ENCODE measurements around the gene PIANP.
A peak's percentile ranks its signal among the peaks of the same experiment; 100 is the strongest.
"Not testable (repeated sequence)": the region's sequence is repeated elsewhere in the genome, so short reads cannot be mapped to it uniquely, and the experiment has no call there.

The PIANP gene

DNA sequence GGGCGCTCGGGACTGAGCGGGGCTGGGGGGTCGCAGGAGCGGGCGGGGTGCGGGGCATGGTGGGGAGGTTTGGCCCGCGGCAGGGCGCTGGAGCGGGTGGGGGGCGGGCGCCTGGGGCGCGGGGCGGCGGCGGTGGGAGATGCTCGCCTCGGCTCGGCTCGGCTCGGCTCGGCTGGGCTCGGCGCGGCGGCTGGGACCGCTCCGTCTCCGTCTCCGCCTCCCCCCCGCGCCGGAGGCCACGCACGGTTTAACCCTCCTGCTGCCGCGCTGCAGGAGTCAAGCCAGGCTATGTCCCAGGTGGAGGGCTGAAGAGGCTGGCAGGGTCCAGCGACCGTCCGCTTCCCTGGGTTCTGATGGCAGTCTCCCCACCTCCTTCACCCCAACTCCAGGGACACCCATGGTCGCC, at the start of gene PIANP:
Gene PIANP (minus strand): TSS at position 170 of the 406 bp plus-strand sequence. CDS start 2,754 bp downstream, outside the sequence.
- peak; percentile 52 to 62 for DNase-seq

- no peak for DNase-seq
Measured at GRCh38 chr12:6748761-6749160, 48.1 kb upstream of the PIANP start.

- DNase-seq: no peak
Measured at GRCh38 chr12:6747216-6747615, 46.6 kb upstream of the PIANP start.

DNA sequence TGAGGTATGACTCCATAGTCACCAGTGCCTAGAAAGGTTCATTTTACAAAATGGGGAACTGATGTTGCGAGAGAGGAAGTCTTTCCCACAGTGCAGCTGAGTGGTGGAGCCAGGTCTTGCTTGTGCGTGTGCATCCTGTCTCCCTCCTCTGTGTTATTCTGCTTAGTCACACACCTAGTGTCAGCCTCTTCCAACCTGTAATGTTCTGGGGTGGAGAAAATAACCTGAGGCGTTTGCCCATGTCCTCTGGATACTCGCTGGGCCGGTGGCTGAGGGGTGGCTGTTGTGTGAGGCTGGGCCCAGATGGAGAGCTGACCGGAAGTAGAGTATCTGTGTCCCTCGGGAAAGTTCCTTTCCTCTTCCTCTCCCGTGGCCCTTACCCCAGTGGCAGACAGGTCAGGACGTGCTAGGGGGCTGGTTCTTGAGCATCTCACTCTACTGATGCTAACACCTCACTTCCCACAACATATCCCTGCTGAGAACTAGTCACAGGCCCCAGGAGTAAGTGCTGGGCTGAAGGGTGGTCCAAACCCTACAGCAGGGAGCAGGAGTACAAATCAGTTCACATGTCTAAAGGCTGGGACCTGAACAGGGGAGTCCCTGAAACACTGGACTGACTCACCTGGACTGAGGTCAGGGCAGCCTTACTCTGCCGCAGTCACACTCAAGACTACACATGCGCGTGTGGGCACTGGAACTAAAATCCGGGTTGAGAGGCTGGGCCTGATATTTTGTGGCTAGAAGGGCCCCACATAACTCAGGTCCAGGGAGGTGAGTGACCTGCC, 45.3 kb upstream of the PIANP start:
- DNase-seq: no peak

DNA sequence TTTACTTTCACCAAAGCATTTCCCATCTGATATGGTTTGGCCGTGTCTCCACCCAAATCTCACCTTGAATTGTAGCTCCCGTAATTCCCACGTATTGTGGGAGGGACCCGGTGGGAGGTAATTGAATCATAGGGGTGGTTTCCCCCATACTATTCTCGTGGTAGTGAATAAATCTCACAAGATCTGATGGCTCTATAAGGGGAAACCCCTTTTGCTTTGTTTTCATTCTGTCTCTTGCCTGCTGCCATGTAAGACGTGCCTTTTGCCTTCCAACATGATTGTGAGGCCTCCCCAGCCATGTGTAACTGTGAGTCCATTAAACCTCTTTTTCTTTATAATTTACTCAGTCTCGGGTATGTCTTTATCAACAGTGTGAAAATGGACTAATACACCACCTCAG, 42.7 kb upstream of the PIANP start:
- DNase-seq: peak; percentile 50 to 56

- no peak for DNase-seq
Measured at GRCh38 chr12:6742834-6743233, 42.2 kb upstream of the PIANP start.

DNA sequence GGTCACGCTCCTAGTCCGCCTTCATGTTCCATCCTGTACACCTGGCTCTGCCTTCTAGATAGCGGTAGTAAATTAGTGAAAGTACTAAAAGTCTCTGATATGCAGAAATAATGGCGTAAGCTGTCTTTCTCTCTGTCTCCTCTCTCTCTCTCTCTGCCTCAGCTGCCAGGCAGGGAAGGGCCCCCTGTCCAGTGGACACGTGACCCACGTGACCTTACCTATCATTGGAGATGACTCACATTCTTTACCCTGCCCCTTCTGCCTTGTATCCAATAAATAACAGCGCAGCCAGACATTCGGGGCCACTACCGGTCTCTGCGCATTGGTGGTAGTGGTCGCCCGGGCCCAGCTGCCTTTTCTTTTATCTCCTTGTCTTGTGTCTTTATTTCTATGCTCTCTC, 41.5 kb upstream of the PIANP start:
- DNase-seq: not testable (repeated sequence)

DNA sequence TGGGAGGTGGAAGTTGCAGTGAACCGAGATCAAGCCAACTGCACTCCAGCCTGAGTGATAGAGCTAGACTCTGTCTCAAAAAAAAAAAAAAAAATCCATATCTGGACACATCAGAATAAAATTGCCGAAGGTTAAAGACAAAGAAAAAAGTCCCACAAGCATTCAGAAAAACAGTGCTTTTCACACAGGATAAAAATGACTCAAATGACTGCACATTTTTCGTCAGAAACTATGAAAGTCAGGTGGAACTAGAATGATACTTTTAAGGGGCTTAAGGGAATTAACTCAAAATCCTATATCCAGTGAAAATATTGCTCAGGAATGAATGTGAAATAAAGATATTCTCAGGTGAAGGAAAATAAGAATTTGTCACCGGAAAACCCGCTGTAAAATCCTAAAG, 36.1 kb upstream of the PIANP start:
- DNase-seq: no peak

DNA sequence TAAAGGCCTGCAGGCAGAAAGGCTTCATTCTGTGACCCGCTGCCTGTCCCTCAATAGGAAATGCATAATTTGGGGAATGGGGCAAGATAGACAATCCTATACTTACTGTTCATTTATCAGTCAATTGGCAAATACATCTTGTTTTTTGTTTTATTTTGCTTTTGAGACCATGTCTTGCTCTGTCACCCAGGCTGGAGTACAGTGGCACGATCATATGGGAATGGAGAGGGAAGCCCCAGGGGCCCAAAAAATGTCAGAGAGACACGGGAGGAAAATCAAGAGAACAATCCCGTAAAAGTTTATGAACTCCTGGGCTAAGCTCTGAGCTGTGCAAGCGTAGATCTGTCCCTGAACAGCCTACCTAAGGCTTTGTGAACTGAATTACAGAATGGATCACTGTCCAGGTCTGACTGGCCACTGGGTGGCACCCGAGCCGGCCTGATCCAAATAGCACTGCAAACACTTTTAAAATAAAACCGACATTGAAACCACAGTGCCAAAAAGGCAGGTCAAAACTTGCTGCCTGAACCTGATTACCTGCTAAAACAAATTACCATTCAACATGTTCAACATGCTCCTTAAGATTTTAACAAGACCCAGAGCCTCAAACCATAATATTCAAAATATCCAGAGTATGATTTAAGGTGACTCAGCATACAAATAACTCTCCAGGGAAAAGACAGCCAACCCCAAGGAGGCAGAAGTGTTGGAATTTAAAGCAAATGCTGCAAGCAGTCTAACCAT, 35.0 kb upstream of the PIANP start:
- DNase-seq: peak; percentile 47 to 63

GRCh38 chr12:6734506-6735387, 34.1 kb upstream of the PIANP start:
- no peak for DNase-seq

DNA sequence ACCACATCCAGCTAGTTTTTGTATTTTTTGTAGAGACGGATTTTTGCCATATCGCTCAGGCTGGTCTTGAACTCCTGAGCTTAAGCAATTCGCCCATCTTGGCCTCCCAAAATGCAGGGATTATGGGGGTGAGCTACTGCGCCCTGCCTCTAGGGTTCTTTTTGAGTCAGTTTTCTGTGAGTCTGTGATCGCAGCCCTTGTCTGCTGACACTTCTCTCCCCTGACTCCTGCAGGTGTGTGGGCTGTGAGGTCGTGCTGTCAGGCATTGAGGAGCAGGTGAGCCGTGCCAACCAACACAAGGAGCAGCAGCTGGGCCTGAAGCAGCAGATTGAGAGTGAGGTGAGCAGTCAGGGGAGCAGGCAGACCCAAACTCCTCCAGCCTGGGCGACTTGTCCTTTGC, 29.6 kb upstream of the PIANP start:
- no peak for DNase-seq

DNA sequence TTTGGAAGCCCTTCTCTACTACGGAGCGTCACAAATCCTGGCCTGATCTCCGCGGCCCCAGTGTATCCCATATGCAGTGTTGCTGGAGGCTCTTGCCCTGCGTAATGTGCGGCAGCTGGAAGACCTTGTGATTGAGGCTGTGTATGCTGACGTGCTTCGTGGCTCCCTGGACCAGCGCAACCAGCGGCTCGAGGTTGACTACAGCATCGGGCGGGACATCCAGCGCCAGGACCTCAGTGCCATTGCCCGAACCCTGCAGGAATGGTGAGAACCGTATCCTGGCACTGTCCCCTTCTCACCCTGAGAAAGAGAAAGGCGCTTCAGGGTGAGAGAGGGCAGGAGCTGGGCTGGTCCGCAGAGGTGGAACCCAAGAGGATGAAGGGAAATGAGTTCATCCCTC, 28.6 kb upstream of the PIANP start:
- DNase-seq: no peak

GRCh38 chr12:6725350-6725749, 24.7 kb upstream of the PIANP start:
- DNase-seq: no peak

GRCh38 chr12:6724409-6724797, 23.8 kb upstream of the PIANP start:
- peak; percentile 56 to 60 for DNase-seq

GRCh38 chr12:6723607-6724408, 23.2 kb upstream of the PIANP start, which contains the start of gene COPS7A:
Gene COPS7A, plus strand, starts transcription at chr12:6724046. Its CDS starts 611 bp downstream, at chr12:6724657.
- peak; percentile 97 for DNase-seq

GRCh38 chr12:6722863-6723262, 22.2 kb upstream of the PIANP start:
- DNase-seq: no peak

DNA sequence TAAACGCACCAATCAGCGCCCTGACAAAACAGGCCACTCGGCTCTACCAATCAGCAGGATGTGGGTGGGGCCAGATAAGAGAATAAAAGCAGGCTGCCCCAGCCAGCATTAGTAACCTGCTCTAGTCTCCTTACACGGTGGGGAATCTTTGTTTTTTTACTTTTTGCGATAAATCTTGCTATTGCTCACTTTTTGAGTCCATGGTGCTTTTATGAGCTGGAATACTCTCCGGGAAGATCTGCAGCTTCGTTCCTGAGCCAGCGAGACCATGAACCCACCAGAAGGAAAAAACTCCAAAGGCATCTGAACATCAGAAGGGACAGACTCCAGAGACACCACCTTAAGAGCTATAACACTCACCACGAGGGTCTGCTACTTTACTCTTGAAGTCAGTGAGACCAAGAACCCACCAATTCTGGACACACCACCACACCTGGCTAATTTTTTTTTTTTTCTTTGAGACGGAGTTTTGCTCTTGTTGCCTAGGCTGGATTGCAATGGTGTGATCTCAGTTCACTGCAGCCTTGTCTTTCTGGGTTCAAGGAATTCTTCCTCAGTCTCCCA, 16.3 kb upstream of the PIANP start:
- DNase-seq: no peak

DNA sequence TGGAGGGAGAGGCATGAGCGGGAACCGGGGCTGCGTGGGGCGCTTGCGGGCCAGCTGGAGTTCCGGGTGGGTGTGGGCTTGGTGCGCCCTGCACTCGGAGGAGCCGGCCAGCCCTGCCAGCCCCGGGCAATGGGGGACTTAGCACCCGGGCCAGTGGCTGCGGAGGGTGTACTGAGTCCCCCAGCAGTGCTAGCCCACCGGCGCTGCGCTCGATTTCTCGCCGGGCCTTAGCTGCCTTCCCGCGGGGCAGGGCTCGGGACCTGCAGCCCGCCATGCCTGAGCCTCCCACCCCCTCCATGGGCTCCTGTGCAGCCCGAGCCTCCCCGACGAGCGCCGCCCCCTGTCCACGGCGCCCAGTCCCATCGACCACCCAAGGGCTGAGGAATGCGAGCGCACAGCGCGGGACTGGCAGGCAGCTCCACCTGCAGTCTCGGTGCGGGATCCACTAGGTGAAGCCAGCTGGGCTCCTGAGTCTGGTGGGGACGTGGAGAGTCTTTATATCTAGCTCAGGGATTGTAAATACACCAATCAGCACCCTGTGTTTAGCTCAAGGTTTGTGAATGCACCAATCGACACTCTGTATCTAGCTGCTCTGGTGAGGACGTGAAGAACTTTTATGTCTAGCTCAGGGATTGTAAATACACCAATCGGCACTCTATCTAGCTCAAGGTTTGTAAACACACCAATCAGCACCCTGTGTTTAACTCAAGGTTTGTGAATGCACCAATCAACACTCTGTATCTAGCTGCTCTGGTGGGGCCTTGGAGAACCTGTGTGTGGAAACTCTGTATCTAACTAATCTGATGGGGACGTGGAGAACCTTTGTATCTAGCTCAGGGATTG, 15.6 kb upstream of the PIANP start:
- DNase-seq: not testable (repeated sequence)

- DNase-seq: peak; percentile 55 to 58
Measured at GRCh38 chr12:6708960-6709394, 8.4 kb upstream of the PIANP start.

GRCh38 chr12:6708351-6708750, 7.7 kb upstream of the PIANP start:
- DNase-seq: not testable (repeated sequence)

GRCh38 chr12:6703631-6704030, 3.0 kb upstream of the PIANP start:
- no peak for DNase-seq

All from activated T-cell treated with anti-CD3 and anti-CD28 coated beads, Interleukin-2, amount 50 U/mL, for 48 hours (primary cell).